Endometrium (tissue), 2 donors: Measurements from ENCODE around the gene KIF3B.
"Not testable (repeated sequence)": the region's sequence is repeated elsewhere in the genome, so short reads cannot be mapped to it uniquely, and the experiment has no call there.

Source experiments
- FAIRE-seq: peaks from 2 replicates; lab custom pipeline; 2012; peaks lifted over from hg19 to GRCh38; lab: Jason Lieb, UNC
- donor health status: control.
- donor health status: control.

KIF3B gene

GRCh38 chr20:32296412-32296811 is 19.0 kb downstream of the KIF3B start:
- no peak for FAIRE-seq

GRCh38 chr20:32296819-32297420 is 19.5 kb downstream of the KIF3B start:
- FAIRE-seq = no peak

- FAIRE-seq = no peak
These were observed 20.0 kb downstream of the KIF3B start for GRCh38 chr20:32297439-32297838.

GRCh38 chr20:32300647-32301046 is 23.2 kb downstream of the KIF3B start:
- FAIRE-seq = no peak

GRCh38 chr20:32301719-32302506 is 24.5 kb downstream of the KIF3B start:
- no peak for FAIRE-seq

- no peak for FAIRE-seq
These were observed 25.0 kb downstream of the KIF3B start for GRCh38 chr20:32302507-32302872.

GRCh38 chr20:32304131-32304746 is 26.8 kb downstream of the KIF3B start:
- no peak for FAIRE-seq

GRCh38 chr20:32312718-32313424 is 35.4 kb downstream of the KIF3B start:
- FAIRE-seq = no peak

GRCh38 chr20:32314768-32315167 is 37.3 kb downstream of the KIF3B start:
- no peak for FAIRE-seq

GRCh38 chr20:32315399-32315798 is 37.9 kb downstream of the KIF3B start:
- no peak for FAIRE-seq

GRCh38 chr20:32315891-32316290 is 38.4 kb downstream of the KIF3B start:
- no peak for FAIRE-seq

GRCh38 chr20:32316667-32317066 is 39.2 kb downstream of the KIF3B start:
- FAIRE-seq = no peak

- no peak for FAIRE-seq
These were observed 41.6 kb downstream of the KIF3B start for GRCh38 chr20:32319100-32319499.

- FAIRE-seq = no peak
These were observed 42.9 kb downstream of the KIF3B start for GRCh38 chr20:32320305-32320704.

- no peak for FAIRE-seq
These were observed 43.9 kb downstream of the KIF3B start for GRCh38 chr20:32321390-32321789.

GRCh38 chr20:32322260-32322659 is 44.8 kb downstream of the KIF3B start:
- FAIRE-seq = not testable (repeated sequence)

- not testable (repeated sequence) for FAIRE-seq
These were observed 46.3 kb downstream of the KIF3B start for GRCh38 chr20:32323761-32324160.

GRCh38 chr20:32325706-32326503 is 48.5 kb downstream of the KIF3B start:
- no peak for FAIRE-seq

GRCh38 chr20:32326504-32326845 is 49.0 kb downstream of the KIF3B start:
- FAIRE-seq = no peak

GRCh38 chr20:32327087-32327681 is 49.7 kb downstream of the KIF3B start:
- FAIRE-seq = no peak

- FAIRE-seq = no peak
These were observed 52.5 kb downstream of the KIF3B start for GRCh38 chr20:32329817-32330554.
